ENCODE data around the gene ITGA6.

The ITGA6 gene

DNA sequence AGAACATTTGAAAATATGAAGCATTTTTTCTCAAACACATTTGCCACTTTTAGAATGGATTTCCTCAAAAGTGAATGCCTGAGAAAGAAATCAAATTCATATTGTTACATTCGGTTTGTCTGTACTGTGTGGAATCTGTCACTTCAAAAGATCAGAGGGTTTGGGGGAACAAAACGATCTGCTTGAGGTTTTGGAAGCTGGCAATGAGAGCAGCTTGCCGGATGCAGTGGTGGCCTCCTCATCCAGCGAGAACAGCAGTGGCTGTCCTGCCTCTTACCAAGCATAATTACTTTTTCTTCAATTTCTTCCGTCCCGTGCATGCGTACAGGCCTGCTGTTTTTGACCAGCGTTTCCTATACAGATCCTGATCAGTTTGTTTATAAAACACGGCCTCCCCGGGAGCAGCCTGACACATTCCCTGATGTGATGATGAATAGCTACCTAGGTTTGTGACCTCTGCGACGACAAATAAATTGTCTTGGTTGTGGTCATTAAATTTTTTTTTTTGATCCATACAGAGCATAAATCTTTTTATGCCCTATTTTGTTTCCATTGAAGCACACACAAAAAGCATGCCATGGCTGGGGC is 45.2 kb downstream of the ITGA6 start:
- Histone ChIP-seq H3K18ac (ENCODE audit: low read length) (no peak overlapping the region), H3K4me3 (ENCODE audit: low read length in 2 of 2) (no peak overlapping the region), H3K4ac (ENCODE audit: low read length) (no peak overlapping the region), H3K4me2 (ENCODE audit: insufficient read depth, low read length, poor library complexity, severe bottlenecking) (no peak overlapping the region), H3K14ac (ENCODE audit: low read length) (no peak overlapping the region), H2BK12ac (ENCODE audit: low read length) (no peak overlapping the region), H3K79me1 (ENCODE audit: low read depth, low read length) (no peaks in the 10 kb centered on the region), H2BK120ac (ENCODE audit: low read depth, low read length) (no peak overlapping the region), H2BK15ac (ENCODE audit: low read length) (no peak overlapping the region), H3K9ac (ENCODE audit: low read depth, low read length, poor library complexity) (no peak overlapping the region), H3K4me1 (ENCODE audit: control insufficient read depth in 2 of 2, insufficient read depth in 1 of 2, low read depth in 1 of 2, low read length in 2 of 2) (peaks cover 0 to 1% of the 10 kb centered on the region in 2 donors), H4K8ac (ENCODE audit: low read depth, low read length) (no peak overlapping the region), H3K27ac (replicated peaks; ENCODE audit: low read length) (no peak overlapping the region), H3K9me3 (replicated peaks in 1 of 2; ENCODE audit: control insufficient read depth in 2 of 2, insufficient read depth in 1 of 2, low read depth in 1 of 2, low read length in 2 of 2) (no peaks in the 10 kb centered on the region), H4K91ac (ENCODE audit: low read depth, low read length, poor library complexity) (no peak overlapping the region), H3K23ac (ENCODE audit: low read depth, low read length, poor library complexity) (no peak overlapping the region), H2BK5ac (ENCODE audit: low read length) (no peak overlapping the region), H2AK5ac (ENCODE audit: low read depth, low read length) (no peak overlapping the region), H3K36me3 (replicated peaks in 1 of 2; ENCODE audit: control insufficient read depth in 2 of 2, insufficient read depth in 2 of 2, low read length in 2 of 2) (peaks cover 2 to 20% of the 10 kb centered on the region in 2 donors), H2AFZ (ENCODE audit: low read length) (no peak overlapping the region), H3K27me3 (ENCODE audit: control insufficient read depth in 3 of 3, insufficient read depth in 3 of 3, low read depth in 1 of 3, low read length in 3 of 3) (no peaks in the 10 kb centered on the region)
- WGBS, 2 donors (ENCODE audit: extremely low coverage in 2 of 2, insufficient read length in 2 of 2, insufficient replicate concordance in 1 of 2) = no CpG with 5 or more reads among the region's 12 CpGs
- no peak for DNase-seq (ENCODE audit: low spot score)

DNA sequence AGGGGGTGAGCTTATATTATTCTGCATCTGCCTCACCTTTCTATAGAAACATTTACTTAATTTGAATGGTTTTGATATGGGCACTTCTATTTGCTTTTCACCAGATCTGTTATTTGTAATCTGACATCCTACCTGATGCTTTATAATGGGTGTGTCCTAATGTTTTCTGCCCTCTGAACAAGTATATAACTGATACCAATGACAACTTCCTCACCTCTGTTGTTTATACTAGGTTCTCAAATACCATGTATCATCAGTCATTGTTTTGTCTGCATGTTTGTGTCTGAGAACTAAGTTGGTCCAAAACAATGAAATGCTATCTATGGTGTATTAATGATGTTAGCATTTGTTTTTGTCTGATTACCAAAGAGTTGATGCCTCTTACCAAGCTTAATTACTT is 45.8 kb downstream of the ITGA6 start:
- Histone ChIP-seq H2BK120ac (ENCODE audit: low read depth, low read length) (no peak overlapping the region), H2BK15ac (ENCODE audit: low read length) (no peak overlapping the region), H3K9ac (ENCODE audit: low read depth, low read length, poor library complexity) (no peak overlapping the region), H3K23ac (ENCODE audit: low read depth, low read length, poor library complexity) (no peak overlapping the region), H4K8ac (ENCODE audit: low read depth, low read length) (no peak overlapping the region), H3K36me3 (replicated peaks in 1 of 2; ENCODE audit: control insufficient read depth in 2 of 2, insufficient read depth in 2 of 2, low read length in 2 of 2) (peaks cover 2 to 20% of the 10 kb centered on the region in 2 donors), H2BK12ac (ENCODE audit: low read length) (no peak overlapping the region), H3K4me1 (ENCODE audit: control insufficient read depth in 2 of 2, insufficient read depth in 1 of 2, low read depth in 1 of 2, low read length in 2 of 2) (peaks cover 0 to 1% of the 10 kb centered on the region in 2 donors), H3K27ac (replicated peaks; ENCODE audit: low read length) (no peak overlapping the region), H3K14ac (ENCODE audit: low read length) (no peak overlapping the region), H3K4me3 (ENCODE audit: low read length in 2 of 2) (no peak overlapping the region), H2BK5ac (ENCODE audit: low read length) (no peak overlapping the region), H3K4me2 (ENCODE audit: insufficient read depth, low read length, poor library complexity, severe bottlenecking) (no peak overlapping the region), H3K79me1 (ENCODE audit: low read depth, low read length) (no peaks in the 10 kb centered on the region), H3K9me3 (replicated peaks in 1 of 2; ENCODE audit: control insufficient read depth in 2 of 2, insufficient read depth in 1 of 2, low read depth in 1 of 2, low read length in 2 of 2) (no peaks in the 10 kb centered on the region), H3K18ac (ENCODE audit: low read length) (no peak overlapping the region), H2AFZ (ENCODE audit: low read length) (no peak overlapping the region), H3K4ac (ENCODE audit: low read length) (no peak overlapping the region), H4K91ac (ENCODE audit: low read depth, low read length, poor library complexity) (no peak overlapping the region), H3K27me3 (ENCODE audit: control insufficient read depth in 3 of 3, insufficient read depth in 3 of 3, low read depth in 1 of 3, low read length in 3 of 3) (no peaks in the 10 kb centered on the region), H2AK5ac (ENCODE audit: low read depth, low read length) (no peak overlapping the region)
- DNase-seq (ENCODE audit: low spot score) = no peak

DNA sequence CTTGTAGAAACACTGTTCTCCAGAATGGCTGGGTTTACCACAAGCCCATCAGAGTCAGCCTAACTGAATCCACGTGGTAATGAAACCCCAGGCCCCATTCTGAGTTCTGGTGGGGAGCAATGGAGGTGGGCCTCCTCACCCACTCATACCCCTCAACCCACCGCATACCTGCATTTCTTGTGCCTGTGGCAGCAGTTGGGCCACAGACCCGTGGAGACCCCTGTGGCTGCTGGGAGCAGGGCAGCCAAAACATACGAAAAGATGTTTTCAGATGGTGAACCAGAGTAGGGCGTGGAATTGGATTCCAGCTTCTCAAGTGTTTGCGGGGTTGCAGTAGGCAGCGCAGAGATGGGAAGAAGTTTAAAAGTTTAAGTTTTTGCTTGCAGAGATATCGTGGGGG is 51.0 kb downstream of the ITGA6 start:
- Histone ChIP-seq H3K4me1 (ENCODE audit: control insufficient read depth in 2 of 2, insufficient read depth in 1 of 2, low read depth in 1 of 2, low read length in 2 of 2) (peaks cover 2 to 30% of the 10 kb centered on the region in 2 donors), H3K9ac (ENCODE audit: low read depth, low read length, poor library complexity) (no peak overlapping the region), H3K27ac (replicated peaks; ENCODE audit: low read length) (no peak overlapping the region), H2BK12ac (ENCODE audit: low read length) (no peak overlapping the region), H2AFZ (ENCODE audit: low read length) (no peak overlapping the region), H2BK120ac (ENCODE audit: low read depth, low read length) (no peak overlapping the region), H2AK5ac (ENCODE audit: low read depth, low read length) (no peak overlapping the region), H2BK15ac (ENCODE audit: low read length) (no peak overlapping the region), H3K79me1 (ENCODE audit: low read depth, low read length) (no peaks in the 10 kb centered on the region), H3K4me3 (ENCODE audit: low read length in 2 of 2) (no peak overlapping the region), H3K36me3 (replicated peaks in 1 of 2; ENCODE audit: control insufficient read depth in 2 of 2, insufficient read depth in 2 of 2, low read length in 2 of 2) (peaks cover 2 to 13% of the 10 kb centered on the region in 2 donors), H3K18ac (ENCODE audit: low read length) (no peak overlapping the region), H3K4ac (ENCODE audit: low read length) (no peak overlapping the region), H3K27me3 (ENCODE audit: control insufficient read depth in 3 of 3, insufficient read depth in 3 of 3, low read depth in 1 of 3, low read length in 3 of 3) (no peaks in the 10 kb centered on the region), H3K23ac (ENCODE audit: low read depth, low read length, poor library complexity) (no peak overlapping the region), H2BK5ac (ENCODE audit: low read length) (no peak overlapping the region), H3K4me2 (ENCODE audit: insufficient read depth, low read length, poor library complexity, severe bottlenecking) (no peak overlapping the region), H3K9me3 (replicated peaks in 1 of 2; ENCODE audit: control insufficient read depth in 2 of 2, insufficient read depth in 1 of 2, low read depth in 1 of 2, low read length in 2 of 2) (no peaks in the 10 kb centered on the region), H4K91ac (ENCODE audit: low read depth, low read length, poor library complexity) (no peak overlapping the region), H4K8ac (ENCODE audit: low read depth, low read length) (peak overlapping the region; percentile 50), H3K14ac (ENCODE audit: low read length) (no peak overlapping the region)
- no peak for DNase-seq (ENCODE audit: low spot score)
- no CpG with 5 or more reads among the region's 8 CpGs for WGBS, 2 donors (ENCODE audit: extremely low coverage in 2 of 2, insufficient read length in 2 of 2, insufficient replicate concordance in 1 of 2)

DNA sequence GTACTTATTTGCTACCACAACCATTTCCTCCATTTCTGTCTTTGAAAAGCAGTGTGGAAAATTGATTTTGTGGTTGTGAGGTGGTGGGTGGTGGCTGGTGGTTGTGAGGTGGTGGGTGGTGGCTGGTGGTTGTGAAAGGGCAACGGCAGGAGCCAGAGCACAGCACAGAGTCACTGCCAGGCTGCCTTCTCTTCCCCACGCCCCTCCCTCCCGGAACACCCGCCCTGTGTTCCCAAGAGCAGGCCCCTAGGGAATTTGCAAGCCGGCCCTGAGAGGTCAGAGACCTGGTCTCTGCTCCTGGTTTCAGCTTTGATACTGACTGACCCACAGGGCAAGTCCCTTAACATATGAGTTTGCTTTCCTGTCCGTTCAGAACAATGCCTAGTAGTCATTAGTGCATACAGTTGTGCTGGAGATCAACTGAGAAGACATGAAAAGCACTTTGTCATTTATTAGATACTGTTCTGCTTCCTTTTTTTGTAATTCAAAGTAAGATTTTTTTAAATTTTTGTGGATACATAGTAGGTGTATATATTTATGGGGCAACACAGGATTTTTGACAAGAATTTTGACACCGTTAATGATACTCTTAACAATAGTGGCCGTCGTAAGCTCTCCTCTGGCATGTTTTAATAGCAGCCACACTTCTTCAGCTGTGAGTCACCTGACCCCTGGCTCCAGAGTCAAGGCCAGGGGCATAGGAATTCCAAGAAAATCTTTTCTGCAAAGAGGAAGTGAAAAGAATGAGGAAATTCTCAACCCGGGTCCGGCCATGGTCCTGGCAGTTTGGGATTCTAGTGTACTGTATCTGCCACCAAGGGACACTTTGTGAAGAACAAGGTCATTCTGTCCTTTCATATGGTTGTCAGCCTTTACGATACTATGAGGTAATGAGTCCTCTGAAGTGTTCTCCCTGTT is 53.2 kb downstream of the ITGA6 start:
- no CpG with 5 or more reads among the region's 12 CpGs for WGBS, 2 donors (ENCODE audit: extremely low coverage in 2 of 2, insufficient read length in 2 of 2, insufficient replicate concordance in 1 of 2)
- Histone ChIP-seq H4K91ac (ENCODE audit: low read depth, low read length, poor library complexity) (no peak overlapping the region), H4K8ac (ENCODE audit: low read depth, low read length) (no peak overlapping the region), H2BK12ac (ENCODE audit: low read length) (no peak overlapping the region), H3K14ac (ENCODE audit: low read length) (no peak overlapping the region), H3K9me3 (replicated peaks in 1 of 2; ENCODE audit: control insufficient read depth in 2 of 2, insufficient read depth in 1 of 2, low read depth in 1 of 2, low read length in 2 of 2) (no peaks in the 10 kb centered on the region), H2BK5ac (ENCODE audit: low read length) (no peak overlapping the region), H3K9ac (ENCODE audit: low read depth, low read length, poor library complexity) (no peak overlapping the region), H2BK15ac (ENCODE audit: low read length) (no peak overlapping the region), H3K27me3 (ENCODE audit: control insufficient read depth in 3 of 3, insufficient read depth in 3 of 3, low read depth in 1 of 3, low read length in 3 of 3) (no peaks in the 10 kb centered on the region), H2AK5ac (ENCODE audit: low read depth, low read length) (no peak overlapping the region), H2BK120ac (ENCODE audit: low read depth, low read length) (no peak overlapping the region), H2AFZ (ENCODE audit: low read length) (no peak overlapping the region), H3K23ac (ENCODE audit: low read depth, low read length, poor library complexity) (no peak overlapping the region), H3K4me2 (ENCODE audit: insufficient read depth, low read length, poor library complexity, severe bottlenecking) (no peak overlapping the region), H3K18ac (ENCODE audit: low read length) (no peak overlapping the region), H3K36me3 (replicated peaks in 1 of 2; ENCODE audit: control insufficient read depth in 2 of 2, insufficient read depth in 2 of 2, low read length in 2 of 2) (peaks cover 0 to 10% of the 10 kb centered on the region in 2 donors), H3K4me3 (ENCODE audit: low read length in 2 of 2) (no peak overlapping the region), H3K4me1 (ENCODE audit: control insufficient read depth in 2 of 2, insufficient read depth in 1 of 2, low read depth in 1 of 2, low read length in 2 of 2) (peaks cover 2 to 30% of the 10 kb centered on the region in 2 donors), H3K27ac (replicated peaks; ENCODE audit: low read length) (no peak overlapping the region), H3K79me1 (ENCODE audit: low read depth, low read length) (no peaks in the 10 kb centered on the region), H3K4ac (ENCODE audit: low read length) (no peak overlapping the region)
- DNase-seq (ENCODE audit: low spot score) = no peak

Data from neuronal stem cell (in vitro differentiated cells).